ENCODE data around the gene KATNAL2.

The KATNAL2 gene

DNA sequence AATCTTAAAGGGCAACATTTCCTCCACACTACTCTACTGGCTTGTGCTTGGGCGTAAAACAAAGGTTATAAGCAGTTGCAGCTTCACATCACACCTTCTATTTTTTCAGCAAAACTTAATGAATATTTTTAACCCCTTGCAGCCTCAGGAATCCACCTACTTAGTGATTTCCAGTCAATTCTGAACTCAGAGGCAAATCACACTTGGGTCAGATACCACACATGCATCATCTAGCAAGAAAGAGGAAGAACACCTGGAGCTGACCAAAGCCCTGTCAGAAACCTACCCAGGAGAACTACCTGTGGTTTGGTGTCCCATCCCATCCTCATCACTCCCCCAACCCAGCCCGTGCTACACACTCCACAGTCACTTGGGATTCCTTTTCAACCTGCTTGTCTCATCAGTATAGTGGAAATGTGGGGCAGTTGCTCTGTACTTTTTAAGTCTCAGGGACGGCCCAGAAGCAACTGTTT lies 25.6 kb upstream of the KATNAL2 start:
- TF ChIP-seq, protein P1, sequence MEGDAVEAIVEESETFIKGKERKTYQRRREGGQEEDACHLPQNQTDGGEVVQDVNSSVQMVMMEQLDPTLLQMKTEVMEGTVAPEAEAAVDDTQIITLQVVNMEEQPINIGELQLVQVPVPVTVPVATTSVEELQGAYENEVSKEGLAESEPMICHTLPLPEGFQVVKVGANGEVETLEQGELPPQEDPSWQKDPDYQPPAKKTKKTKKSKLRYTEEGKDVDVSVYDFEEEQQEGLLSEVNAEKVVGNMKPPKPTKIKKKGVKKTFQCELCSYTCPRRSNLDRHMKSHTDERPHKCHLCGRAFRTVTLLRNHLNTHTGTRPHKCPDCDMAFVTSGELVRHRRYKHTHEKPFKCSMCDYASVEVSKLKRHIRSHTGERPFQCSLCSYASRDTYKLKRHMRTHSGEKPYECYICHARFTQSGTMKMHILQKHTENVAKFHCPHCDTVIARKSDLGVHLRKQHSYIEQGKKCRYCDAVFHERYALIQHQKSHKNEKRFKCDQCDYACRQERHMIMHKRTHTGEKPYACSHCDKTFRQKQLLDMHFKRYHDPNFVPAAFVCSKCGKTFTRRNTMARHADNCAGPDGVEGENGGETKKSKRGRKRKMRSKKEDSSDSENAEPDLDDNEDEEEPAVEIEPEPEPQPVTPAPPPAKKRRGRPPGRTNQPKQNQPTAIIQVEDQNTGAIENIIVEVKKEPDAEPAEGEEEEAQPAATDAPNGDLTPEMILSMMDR (IDR thresholded peaks at IDR 0.05; ENCODE audit: control insufficient read depth, insufficient read depth, low read depth, low read length, missing control alignments): no peak
- H3K4me3 ChIP-seq (ENCODE audit: control insufficient read depth, low read depth, low read length): no peak overlapping the region
- no peak for DNase-seq (ENCODE audit: low read depth)

DNA sequence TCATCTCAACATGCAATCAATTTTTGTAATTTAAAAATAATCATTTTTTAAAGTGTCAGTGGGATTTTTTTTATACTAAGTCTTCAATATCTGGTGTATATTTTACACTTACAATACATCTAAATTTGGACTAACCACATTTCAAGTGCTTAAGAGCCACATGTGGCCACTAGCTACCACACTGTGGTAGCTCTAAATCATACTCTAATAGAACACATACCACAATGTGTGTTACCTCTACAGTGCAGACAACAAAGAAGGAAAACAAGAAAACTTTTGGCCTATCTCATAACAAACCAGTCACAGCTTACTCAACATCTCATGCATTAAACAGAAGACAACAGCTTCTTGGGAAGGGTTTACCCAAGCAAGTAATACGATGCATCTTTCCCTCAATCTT lies 24.6 kb upstream of the KATNAL2 start:
- no peak overlapping the region for H3K4me3 ChIP-seq (ENCODE audit: control insufficient read depth, low read depth, low read length)
- no peak for DNase-seq (ENCODE audit: low read depth)
- TF ChIP-seq, protein P1 (IDR thresholded peaks at IDR 0.05; ENCODE audit: control insufficient read depth, insufficient read depth, low read depth, low read length, missing control alignments): no peak

DNA sequence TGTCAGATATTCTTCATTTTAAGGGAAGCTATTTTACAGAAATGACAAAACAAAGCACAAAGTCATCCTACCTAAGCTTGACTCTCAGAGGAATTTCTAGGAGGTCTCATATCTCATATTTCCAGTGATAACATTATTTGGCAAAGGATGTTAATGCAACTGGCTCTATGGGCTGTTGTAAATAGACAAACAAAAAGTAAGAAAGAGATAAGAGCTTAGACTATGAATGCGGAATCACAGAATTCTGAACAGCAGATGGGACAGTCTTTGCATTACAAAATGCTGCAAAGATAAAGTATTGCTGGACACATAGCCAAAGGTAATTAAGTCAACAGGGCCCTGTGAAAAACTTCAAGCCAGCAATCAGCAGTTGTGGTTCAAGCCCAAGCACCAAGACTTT lies 24.0 kb upstream of the KATNAL2 start:
- TF ChIP-seq, protein P1 (IDR thresholded peaks at IDR 0.05; ENCODE audit: control insufficient read depth, insufficient read depth, low read depth, low read length, missing control alignments): no peak
- no peak for DNase-seq (ENCODE audit: low read depth)
- no peak overlapping the region for H3K4me3 ChIP-seq (ENCODE audit: control insufficient read depth, low read depth, low read length)

DNA sequence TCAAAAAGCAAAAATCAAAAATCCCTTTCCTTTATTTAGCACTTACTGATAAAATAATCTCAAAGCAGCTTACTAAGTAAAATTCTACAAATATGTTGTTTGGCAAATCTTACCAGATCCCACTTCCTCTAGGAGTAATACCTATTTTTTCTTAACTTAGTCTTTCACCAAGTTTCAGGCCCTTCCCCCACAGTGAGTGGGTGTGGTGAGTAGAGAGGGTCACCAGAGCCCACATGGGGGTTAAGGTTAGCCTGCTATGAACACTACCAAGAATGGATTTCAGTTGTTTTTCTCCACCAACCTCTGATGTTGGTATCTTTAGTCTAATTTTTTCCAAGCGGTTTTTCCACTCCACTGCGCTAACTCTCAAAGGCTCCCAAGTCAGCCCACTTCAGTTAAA lies 23.3 kb upstream of the KATNAL2 start:
- no peak overlapping the region for H3K4me3 ChIP-seq (ENCODE audit: control insufficient read depth, low read depth, low read length)
- DNase-seq (ENCODE audit: low read depth): no peak
- TF ChIP-seq, protein P1 (IDR thresholded peaks at IDR 0.05; ENCODE audit: control insufficient read depth, insufficient read depth, low read depth, low read length, missing control alignments): no peak

DNA sequence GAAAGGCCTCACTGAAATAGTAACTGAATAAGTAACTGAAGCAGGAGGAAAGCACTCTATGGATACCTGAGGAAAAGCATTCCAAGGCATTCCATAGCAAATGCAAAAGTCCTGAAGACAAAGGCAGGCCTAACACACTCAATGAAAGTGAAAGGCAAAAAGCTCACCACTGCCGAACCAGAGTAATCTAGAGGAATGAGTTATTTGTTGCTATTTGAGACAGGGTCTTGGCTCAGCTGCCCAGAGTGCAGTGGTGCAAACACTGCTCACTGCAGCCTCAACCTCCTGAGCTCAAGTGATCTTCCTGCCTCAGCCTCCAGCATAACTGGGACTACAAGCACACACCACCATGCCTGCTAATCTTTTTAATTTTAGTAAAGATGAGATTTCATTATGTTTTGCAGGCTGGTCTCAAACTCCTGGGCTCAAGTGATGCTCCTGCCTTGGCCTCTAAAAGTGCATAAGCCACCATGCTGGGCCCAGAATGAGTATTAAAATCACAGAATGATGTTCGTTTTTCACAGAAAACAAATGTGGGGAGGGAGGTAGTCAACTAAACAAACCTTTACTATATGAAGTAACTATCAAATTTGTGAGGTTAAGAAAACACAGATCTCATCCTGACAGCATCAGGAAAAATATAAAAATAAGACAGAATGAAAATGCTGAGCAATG lies 18.0 kb upstream of the KATNAL2 start:
- DNase-seq (ENCODE audit: low read depth): no peak
- TF ChIP-seq, protein P1 (IDR thresholded peaks at IDR 0.05; ENCODE audit: control insufficient read depth, insufficient read depth, low read depth, low read length, missing control alignments): no peak
- H3K4me3 ChIP-seq (ENCODE audit: control insufficient read depth, low read depth, low read length): no peak overlapping the region

DNA sequence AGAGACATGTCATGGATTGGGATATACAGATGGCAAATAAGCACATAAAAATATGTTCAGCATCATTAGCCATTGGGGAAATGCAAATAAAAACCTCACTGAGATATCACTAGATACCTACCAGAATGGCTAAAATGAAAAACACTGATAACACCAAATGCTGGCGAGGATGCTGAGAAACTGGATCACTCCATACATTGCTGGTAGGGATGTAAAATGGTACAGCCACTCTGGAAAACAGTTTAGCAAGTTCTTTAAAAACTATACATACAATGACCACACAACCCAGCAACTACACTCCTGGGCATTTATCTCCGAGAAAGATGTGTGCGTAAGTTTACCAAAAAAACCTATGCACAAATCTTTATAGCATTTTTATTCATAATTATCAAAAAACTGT lies 14.0 kb upstream of the KATNAL2 start:
- TF ChIP-seq, protein P1 (IDR thresholded peaks at IDR 0.05; ENCODE audit: control insufficient read depth, insufficient read depth, low read depth, low read length, missing control alignments): no peak
- H3K4me3 ChIP-seq (ENCODE audit: control insufficient read depth, low read depth, low read length): no peak overlapping the region
- no peak for DNase-seq (ENCODE audit: low read depth)
